ENCODE data around the gene CIAPIN1.

The CIAPIN1 gene

GRCh38 chr16:57395026-57395425, 52.2 kb downstream of the CIAPIN1 start:
- H3K9me3 ChIP-seq: peaks cover 14% of the 10 kb centered on the region
- H3K27ac ChIP-seq: no peak overlapping the region
- H3K4me1 ChIP-seq: 0 out of 2 replicates have a peak, but pooled peaks cover 6% of the 10 kb centered on the region
- H3K4me3 ChIP-seq: no peak overlapping the region
- TF ChIP-seq Cebpa-rat (IDR thresholded peaks at IDR 0.05): no peak
- H3K27me3 ChIP-seq: no peaks in the 10 kb centered on the region
- no peaks in the 10 kb centered on the region for H3K36me3 ChIP-seq
- no peak overlapping the region for H3K9ac ChIP-seq
- no peak overlapping the region for H3K4me2 ChIP-seq
- no peaks in the 10 kb centered on the region for H4K20me1 ChIP-seq

- H3K9me3 ChIP-seq: peaks cover 14% of the 10 kb centered on the region
- no peaks in the 10 kb centered on the region for H3K36me3 ChIP-seq
- no peaks in the 10 kb centered on the region for H3K27me3 ChIP-seq
- H3K4me3 ChIP-seq: no peak overlapping the region
- H3K4me2 ChIP-seq: no peak overlapping the region
- 0 out of 2 replicates have a peak, but pooled peaks cover 6% of the 10 kb centered on the region for H3K4me1 ChIP-seq
- TF ChIP-seq Cebpa-rat (IDR thresholded peaks at IDR 0.05): no peak
- no peak overlapping the region for H3K27ac ChIP-seq
- H4K20me1 ChIP-seq: no peaks in the 10 kb centered on the region
- no peak overlapping the region for H3K9ac ChIP-seq
Measured at GRCh38 chr16:57394444-57394843, 52.7 kb downstream of the CIAPIN1 start.

- Histone ChIP-seq H3K4me3 (no peak overlapping the region), H3K27ac (no peak overlapping the region), H3K4me1 (0 out of 2 replicates have a peak, but pooled peaks cover 6% of the 10 kb centered on the region), H3K9ac (no peak overlapping the region), H3K9me3 (peaks cover 14% of the 10 kb centered on the region), H3K36me3 (no peaks in the 10 kb centered on the region), H3K27me3 (no peaks in the 10 kb centered on the region), H3K4me2 (no peak overlapping the region), H4K20me1 (no peaks in the 10 kb centered on the region)
- TF ChIP-seq Cebpa-rat (IDR thresholded peaks at IDR 0.05): no peak
Measured at GRCh38 chr16:57392694-57393093, 54.5 kb downstream of the CIAPIN1 start.

GRCh38 chr16:57391708-57392107, 55.5 kb downstream of the CIAPIN1 start:
- peaks cover 15% of the 10 kb centered on the region for H3K4me1 ChIP-seq
- no peak overlapping the region for H3K4me2 ChIP-seq
- H3K4me3 ChIP-seq: no peak overlapping the region
- H4K20me1 ChIP-seq: no peaks in the 10 kb centered on the region
- H3K27ac ChIP-seq: no peak overlapping the region
- no peak for TF ChIP-seq Cebpa-rat (IDR thresholded peaks at IDR 0.05)
- H3K9ac ChIP-seq: no peak overlapping the region
- peaks cover 14% of the 10 kb centered on the region for H3K9me3 ChIP-seq
- no peaks in the 10 kb centered on the region for H3K27me3 ChIP-seq
- no peaks in the 10 kb centered on the region for H3K36me3 ChIP-seq

GRCh38 chr16:57391300-57391699, 55.9 kb downstream of the CIAPIN1 start:
- H3K27me3 ChIP-seq: no peaks in the 10 kb centered on the region
- no peak overlapping the region for H3K27ac ChIP-seq
- peaks cover 20% of the 10 kb centered on the region for H3K4me1 ChIP-seq
- peaks cover 14% of the 10 kb centered on the region for H3K9me3 ChIP-seq
- H4K20me1 ChIP-seq: no peaks in the 10 kb centered on the region
- no peaks in the 10 kb centered on the region for H3K36me3 ChIP-seq
- TF ChIP-seq Cebpa-rat (IDR thresholded peaks at IDR 0.05): no peak
- no peak overlapping the region for H3K9ac ChIP-seq
- H3K4me2 ChIP-seq: peak overlapping the region; percentile 1; the same call in 1 of the 2 replicates
- H3K4me3 ChIP-seq: no peak overlapping the region

GRCh38 chr16:57390636-57391295, 56.4 kb downstream of the CIAPIN1 start:
- peaks cover 14% of the 10 kb centered on the region for H3K9me3 ChIP-seq
- no peaks in the 10 kb centered on the region for H4K20me1 ChIP-seq
- no peak overlapping the region for H3K27ac ChIP-seq
- no peak overlapping the region for H3K9ac ChIP-seq
- peak overlapping the region; percentile 1; the same call in 1 of the 2 replicates for H3K4me2 ChIP-seq
- no peaks in the 10 kb centered on the region for H3K27me3 ChIP-seq
- H3K4me1 ChIP-seq: peaks cover 25% of the 10 kb centered on the region
- TF ChIP-seq Cebpa-rat (IDR thresholded peaks at IDR 0.05): no peak
- H3K4me3 ChIP-seq: no peak overlapping the region
- no peaks in the 10 kb centered on the region for H3K36me3 ChIP-seq

- Histone ChIP-seq H3K27ac (no peak overlapping the region), H3K36me3 (no peaks in the 10 kb centered on the region), H3K4me3 (no peak overlapping the region), H3K9ac (no peak overlapping the region), H3K9me3 (no peaks in the 10 kb centered on the region), H3K4me2 (no peak overlapping the region), H4K20me1 (peaks cover 7% of the 10 kb centered on the region; the same call in 1 of the 2 replicates), H3K4me1 (peaks cover 42% of the 10 kb centered on the region), H3K27me3 (no peaks in the 10 kb centered on the region)
- no peak for TF ChIP-seq Cebpa-rat (IDR thresholded peaks at IDR 0.05)
Measured at GRCh38 chr16:57389087-57389468, 58.1 kb downstream of the CIAPIN1 start.

GRCh38 chr16:57388359-57389086, 58.7 kb downstream of the CIAPIN1 start:
- no peak overlapping the region for H3K9ac ChIP-seq
- H3K4me1 ChIP-seq: peaks cover 47% of the 10 kb centered on the region
- no peak overlapping the region for H3K27ac ChIP-seq
- H3K9me3 ChIP-seq: no peaks in the 10 kb centered on the region
- peaks cover 11% of the 10 kb centered on the region; the same call in 1 of the 2 replicates for H4K20me1 ChIP-seq
- H3K27me3 ChIP-seq: no peaks in the 10 kb centered on the region
- H3K4me3 ChIP-seq: no peak overlapping the region
- no peak overlapping the region for H3K4me2 ChIP-seq
- H3K36me3 ChIP-seq: no peaks in the 10 kb centered on the region
- TF ChIP-seq Cebpa-rat (IDR thresholded peaks at IDR 0.05): no peak

GRCh38 chr16:57387598-57388354, 59.4 kb downstream of the CIAPIN1 start:
- H4K20me1 ChIP-seq: peaks cover 11% of the 10 kb centered on the region; the same call in 1 of the 2 replicates
- H3K36me3 ChIP-seq: no peaks in the 10 kb centered on the region
- no peak overlapping the region for H3K4me3 ChIP-seq
- H3K4me2 ChIP-seq: peak overlapping the region; percentile 71
- no peak for TF ChIP-seq Cebpa-rat (IDR thresholded peaks at IDR 0.05)
- H3K9me3 ChIP-seq: no peaks in the 10 kb centered on the region
- no peak overlapping the region for H3K9ac ChIP-seq
- H3K27me3 ChIP-seq: peaks cover 3% of the 10 kb centered on the region
- no peak overlapping the region for H3K27ac ChIP-seq
- H3K4me1 ChIP-seq: peaks cover 55% of the 10 kb centered on the region

Measured in BLaER1 (cell line).